ENCODE results near the gene SYT11. TPM values are rescaled to one million over a fixed set of nuclear protein-coding genes. Genes with fewer than 3 reads are reported as not detected.
"Not testable (repeated sequence)": the region's sequence is repeated elsewhere in the genome, so short reads cannot be mapped to it uniquely, and the experiment has no call there.

SYT11 gene
- total RNA-seq, 1 experiment from 2014 or later = 48.6 TPM

DNA sequence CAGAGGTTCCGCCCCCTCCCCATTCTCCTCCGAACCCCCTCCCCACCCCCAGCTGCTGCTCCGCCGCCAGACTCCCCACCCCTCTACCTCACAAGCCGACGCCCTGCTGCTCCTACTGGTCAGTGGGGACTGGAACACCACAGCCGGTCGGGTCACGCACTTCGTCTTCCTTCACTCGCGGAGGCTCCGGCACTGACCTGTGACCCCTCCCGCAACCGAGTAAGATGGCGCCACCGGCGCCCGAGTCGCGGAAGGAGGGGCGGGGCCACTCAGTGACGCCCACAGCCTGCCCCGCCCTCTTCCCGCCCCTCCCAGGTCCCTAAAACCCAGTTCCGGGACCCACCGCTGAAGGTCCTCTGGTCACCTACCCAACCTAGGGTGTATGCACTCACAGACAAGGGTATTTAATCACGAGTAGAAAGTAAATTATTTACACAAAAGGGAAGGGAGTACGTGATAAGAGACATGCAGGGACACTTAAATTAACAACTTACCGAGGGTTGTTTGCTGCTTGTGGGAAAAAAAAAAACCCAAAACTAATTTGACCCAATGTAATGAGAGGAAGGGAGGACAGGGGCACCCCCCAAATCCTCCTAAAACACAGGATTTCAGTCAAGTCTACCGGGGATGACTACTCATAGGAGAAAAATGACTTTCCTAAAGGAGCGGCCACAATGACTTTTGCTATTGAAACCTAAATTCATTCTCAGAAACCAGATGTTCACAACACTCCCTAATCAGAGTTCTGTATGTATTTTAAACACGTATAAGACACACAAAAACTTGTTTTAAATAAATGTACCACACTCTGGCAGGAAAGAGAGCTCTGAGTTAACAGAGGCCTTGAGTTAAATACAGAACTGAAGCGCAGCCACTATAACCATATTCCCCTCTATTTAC is 52.0 kb downstream of the SYT11 start, which contains the start of gene RIT1:
RIT1 (minus strand) TSS at position 194 of the 900 bp plus-strand sequence. CDS start 588 bp downstream, outside the sequence.
- peak; percentile 90 for DNase-seq
- Histone ChIP-seq H3K36me3 (peaks cover 83% of the 10 kb centered on the region), H3K9me3 (no peaks in the 10 kb centered on the region), H3K4me3 (peak within 1 kb of the TSS; percentile 61), H3K27me3 (no peaks in the 10 kb centered on the region)

DNA sequence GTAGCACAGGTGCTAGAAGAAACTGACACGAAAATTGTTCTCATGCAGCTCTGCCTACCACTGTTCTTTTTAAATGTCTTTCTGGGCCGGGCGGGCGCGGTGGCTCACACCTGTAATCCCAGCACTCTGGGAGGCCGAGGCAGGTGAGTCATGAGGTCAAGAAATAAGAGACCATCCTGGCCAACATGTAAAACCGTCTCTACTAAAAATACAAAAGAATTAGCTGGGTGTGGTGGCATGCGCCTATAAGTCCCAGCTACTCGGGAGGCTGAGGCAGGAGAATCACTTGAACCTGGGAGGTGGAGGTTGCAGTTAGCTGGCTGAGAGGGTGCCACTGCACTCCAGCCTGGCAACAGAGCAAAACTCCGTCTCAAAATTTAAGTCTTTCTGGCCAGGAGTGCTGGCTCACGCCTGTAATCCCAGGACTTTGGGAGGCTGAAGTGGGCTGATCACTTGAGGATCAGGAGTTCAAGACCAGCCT is 52.7 kb downstream of the SYT11 start:
- peaks cover 86% of the 10 kb centered on the region for H3K36me3 ChIP-seq
- H3K27me3 ChIP-seq = no peaks in the 10 kb centered on the region
- H3K4me3 ChIP-seq = peak overlapping the region; percentile 61; the same call in 1 of the 2 replicates
- no peaks in the 10 kb centered on the region for H3K9me3 ChIP-seq
- DNase-seq = no peak

GRCh38 chr1:155913969-155914757 is 54.8 kb downstream of the SYT11 start:
- DNase-seq = no peak
- Histone ChIP-seq H3K9me3 (no peaks in the 10 kb centered on the region), H3K4me3 (no peak overlapping the region), H3K27me3 (no peaks in the 10 kb centered on the region), H3K36me3 (peaks cover 89% of the 10 kb centered on the region)

GRCh38 chr1:155918660-155919059 is 59.3 kb downstream of the SYT11 start:
- H3K36me3 ChIP-seq = peaks cover 96% of the 10 kb centered on the region
- DNase-seq = no peak
- H3K4me3 ChIP-seq = no peak overlapping the region
- H3K27me3 ChIP-seq = no peaks in the 10 kb centered on the region
- no peaks in the 10 kb centered on the region for H3K9me3 ChIP-seq

DNA sequence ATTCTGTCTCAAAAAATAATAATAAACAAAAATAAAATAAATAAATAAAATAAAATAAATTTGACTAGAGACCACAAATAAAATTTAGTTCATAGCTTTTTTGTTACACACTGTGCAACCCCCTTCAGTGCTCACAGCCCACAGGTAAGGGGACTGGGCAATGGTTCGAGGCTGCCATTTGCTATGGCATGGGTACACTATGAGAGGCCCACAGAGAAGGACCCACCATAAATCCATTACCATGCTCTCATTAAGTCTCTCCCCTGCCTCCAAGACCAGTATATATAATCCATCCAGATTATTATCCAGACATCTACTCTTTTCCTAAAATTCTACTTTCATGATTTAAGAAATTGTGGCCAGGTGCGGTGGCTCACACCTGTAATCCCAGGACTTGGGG is 60.4 kb downstream of the SYT11 start:
- DNase-seq = no peak
- H3K27me3 ChIP-seq = no peaks in the 10 kb centered on the region
- H3K4me3 ChIP-seq = no peak overlapping the region
- H3K36me3 ChIP-seq = peaks cover 96% of the 10 kb centered on the region
- no peaks in the 10 kb centered on the region for H3K9me3 ChIP-seq

GRCh38 chr1:155920717-155921116 is 61.4 kb downstream of the SYT11 start:
- Histone ChIP-seq H3K4me3 (no peak overlapping the region), H3K36me3 (peaks cover 96% of the 10 kb centered on the region), H3K27me3 (no peaks in the 10 kb centered on the region), H3K9me3 (no peaks in the 10 kb centered on the region)
- no peak for DNase-seq

DNA sequence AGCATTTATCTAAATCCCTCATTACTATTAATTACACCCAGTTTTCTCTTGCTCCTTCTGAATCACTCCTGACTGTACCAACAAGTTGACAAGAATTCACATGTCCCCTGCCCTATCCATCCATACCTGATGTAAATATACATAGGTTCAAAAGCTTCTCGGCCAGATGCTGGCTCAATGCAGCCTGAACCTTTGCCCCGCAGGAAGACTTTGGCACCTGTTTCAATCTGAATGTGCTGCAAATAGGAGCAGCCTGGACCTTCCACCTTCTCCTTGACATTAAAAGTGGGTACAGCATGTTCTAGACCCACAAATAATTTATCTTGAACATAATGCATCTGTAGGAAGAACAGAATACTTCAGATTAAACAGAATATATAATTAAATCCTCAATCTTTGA is 66.1 kb downstream of the SYT11 start:
- Histone ChIP-seq H3K4me3 (no peak overlapping the region), H3K36me3 (peaks cover 97% of the 10 kb centered on the region), H3K27me3 (no peaks in the 10 kb centered on the region), H3K9me3 (no peaks in the 10 kb centered on the region)
- DNase-seq = no peak

DNA sequence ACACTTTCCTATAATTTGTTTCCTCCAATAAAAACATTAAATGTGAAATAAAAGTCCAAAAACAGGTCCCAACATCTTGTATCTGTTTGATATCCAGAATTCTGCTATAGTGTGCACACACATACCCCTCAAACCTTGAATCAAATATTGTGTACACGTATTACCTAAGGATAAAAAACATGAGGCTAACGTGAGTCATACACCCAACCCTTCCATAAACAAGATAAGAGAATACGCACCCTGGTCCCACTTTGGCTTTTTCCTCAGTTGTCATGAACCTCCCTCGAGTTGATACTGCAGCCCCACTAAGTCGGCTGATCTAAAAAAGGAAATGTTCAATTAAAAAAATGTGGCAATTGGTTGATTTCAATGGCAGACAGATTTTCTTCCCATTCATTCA is 69.7 kb downstream of the SYT11 start:
- DNase-seq = no peak
- H3K36me3 ChIP-seq = peaks cover 98% of the 10 kb centered on the region

GRCh38 chr1:155930725-155931124 is 71.4 kb downstream of the SYT11 start:
- H3K4me3 ChIP-seq, H3K9me3 ChIP-seq, DNase-seq, H3K27me3 ChIP-seq: not testable (repeated sequence)
- H3K36me3 ChIP-seq = peaks cover 81% of the 10 kb centered on the region

More for the DNA sequence above, 69.7 kb downstream of the SYT11 start:
- no peaks in the 10 kb centered on the region for H3K27me3 ChIP-seq
- no peak overlapping the region for H3K4me3 ChIP-seq
- H3K9me3 ChIP-seq = no peaks in the 10 kb centered on the region

DNA sequence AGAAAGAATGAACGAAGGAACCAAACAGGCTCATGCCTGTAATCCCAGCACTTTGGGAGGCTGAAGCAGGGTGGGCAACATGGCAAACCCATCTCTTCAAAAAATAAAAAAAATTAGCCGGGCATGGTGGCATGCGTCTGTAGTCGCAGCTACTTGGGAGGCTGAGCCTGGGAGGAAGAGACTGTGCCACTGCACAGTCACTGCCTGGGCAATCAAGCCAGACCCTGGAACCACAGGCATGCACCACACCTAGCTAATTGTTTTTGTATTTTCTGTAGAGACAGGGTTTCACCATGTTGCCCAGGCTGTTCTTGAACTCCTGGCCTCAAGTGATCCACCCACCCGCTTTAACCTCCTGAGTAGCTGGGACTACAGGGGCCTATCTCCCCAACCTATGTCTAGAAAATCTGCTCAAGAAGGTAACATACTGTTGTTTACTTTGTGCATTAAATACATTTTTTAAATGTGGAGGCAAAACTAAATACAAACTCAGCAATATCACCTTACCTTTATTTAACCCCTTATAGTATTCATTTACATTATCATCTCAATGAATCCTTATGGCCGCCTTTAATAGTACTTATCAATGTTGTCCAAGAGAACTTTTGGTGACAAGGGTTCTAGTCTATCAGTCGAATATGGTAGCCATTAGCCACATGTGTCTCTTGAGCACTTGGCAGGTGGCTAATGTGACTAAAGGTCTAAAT is 72.1 kb downstream of the SYT11 start:
- H3K4me3 ChIP-seq = no peak overlapping the region; the same call in 1 of the 2 replicates
- no peaks in the 10 kb centered on the region for H3K27me3 ChIP-seq
- no peaks in the 10 kb centered on the region for H3K9me3 ChIP-seq
- H3K36me3 ChIP-seq = peaks cover 74% of the 10 kb centered on the region
- no peak for DNase-seq

DNA sequence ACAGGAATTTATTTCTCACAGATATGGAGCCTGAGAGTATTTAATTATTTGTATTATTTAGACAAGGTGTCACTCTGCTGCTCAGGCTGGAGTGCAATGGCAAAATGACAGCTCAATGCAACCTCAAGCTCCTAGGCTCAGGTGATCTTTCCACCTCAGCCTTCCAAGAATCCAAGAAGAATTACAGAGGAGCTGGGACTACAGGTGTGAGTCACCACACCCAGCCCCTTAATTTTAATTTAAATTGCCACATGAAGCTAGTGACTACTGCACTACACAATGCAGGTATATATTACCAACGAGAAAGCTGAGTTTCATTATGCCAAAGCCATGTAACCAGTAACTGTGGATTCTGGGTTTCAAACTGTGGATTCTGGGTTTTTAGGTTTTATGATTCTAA is 72.7 kb downstream of the SYT11 start:
- Histone ChIP-seq H3K4me3 (peak overlapping the region; percentile 91), H3K36me3 (peaks cover 68% of the 10 kb centered on the region), H3K27me3 (no peaks in the 10 kb centered on the region), H3K9me3 (no peaks in the 10 kb centered on the region)
- no peak for DNase-seq

DNA sequence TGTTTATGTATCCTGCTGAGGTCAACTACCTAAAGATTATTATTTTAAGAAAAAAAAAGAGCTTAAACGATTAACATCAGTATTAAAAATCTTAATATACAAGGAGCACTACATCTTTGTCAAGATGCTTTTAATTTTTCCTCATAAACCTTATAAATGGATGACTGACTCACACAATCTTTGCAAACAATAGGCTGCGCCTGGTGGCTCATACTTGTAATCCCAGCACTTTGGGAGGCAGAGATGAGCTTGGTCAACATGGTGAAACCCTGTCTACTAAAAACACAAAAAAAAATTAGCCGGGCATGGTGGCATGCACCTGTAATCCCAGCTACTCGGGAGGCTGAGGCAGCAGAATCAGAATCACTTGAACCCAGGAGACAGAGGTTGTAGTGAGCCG is 73.1 kb downstream of the SYT11 start:
- DNase-seq = no peak
- H3K36me3 ChIP-seq = peaks cover 64% of the 10 kb centered on the region
- H3K9me3 ChIP-seq = no peaks in the 10 kb centered on the region
- H3K4me3 ChIP-seq = peak overlapping the region; percentile 91
- no peaks in the 10 kb centered on the region for H3K27me3 ChIP-seq

DNA sequence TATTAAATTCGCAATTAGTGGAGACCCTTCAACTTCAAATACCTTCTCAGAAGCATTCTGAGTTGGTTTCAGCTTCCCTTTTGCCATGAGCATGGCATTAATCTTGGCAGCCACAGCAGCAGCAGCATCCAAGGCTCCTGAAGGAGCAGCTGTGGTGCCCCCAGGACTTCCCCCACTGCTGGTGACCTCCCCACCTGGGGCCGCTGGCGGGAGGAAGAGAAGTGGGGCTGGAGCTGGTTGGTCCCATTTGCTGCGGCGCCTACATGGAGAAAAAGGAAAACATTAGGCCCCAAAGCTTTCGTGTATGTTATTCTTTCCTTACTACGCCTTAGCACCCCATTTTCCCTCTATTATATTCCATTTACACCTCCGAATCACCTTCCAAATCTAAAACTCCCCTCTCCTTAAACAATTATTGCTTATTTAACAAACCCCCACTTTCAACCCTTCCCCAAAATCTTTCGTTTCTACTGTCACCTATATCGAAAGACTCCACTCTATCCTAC is 74.3 kb downstream of the SYT11 start:
- no peaks in the 10 kb centered on the region for H3K27me3 ChIP-seq
- DNase-seq = no peak
- peaks cover 53% of the 10 kb centered on the region for H3K36me3 ChIP-seq
- H3K4me3 ChIP-seq = peak overlapping the region; percentile 91
- no peaks in the 10 kb centered on the region for H3K9me3 ChIP-seq

- H3K36me3 ChIP-seq = peaks cover 47% of the 10 kb centered on the region
- H3K4me3 ChIP-seq = peak within 1 kb of the TSS; percentile 91
- peak; percentile 97 for DNase-seq
- H3K9me3 ChIP-seq = no peaks in the 10 kb centered on the region
- H3K27me3 ChIP-seq = no peaks in the 10 kb centered on the region
These were observed 74.9 kb downstream of the SYT11 start, which contains the start of gene KHDC4 for GRCh38 chr1:155934097-155934935. TSS of gene KHDC4 (minus strand) at chr1:155934413. CDS start at chr1:155934373, 40 bp downstream.

Data from MG63 (cell line).